Trophoblast cell (in vitro differentiated cells and primary cell): ENCODE results near the gene CCDC38.
"Not testable (repeated sequence)": the region's sequence is repeated elsewhere in the genome, so short reads cannot be mapped to it uniquely, and the experiment has no call there.

ENCODE experiments used
- DNase-seq, 2 donors: peaks; one replicate each; pipeline ENCODE4 v3.0.0-alpha.2; 2016
- H2AFZ ChIP-seq: 2 replicates; pipeline ENCODE4 v1.6.1; 2013; ENCODE audit warnings: low read length, moderate library complexity, mild to moderate bottlenecking; ENCODE audit not compliant: insufficient read depth, poor library complexity
- H2AK5ac ChIP-seq: 2 replicates; pipeline ENCODE4 v1.6.1; 2013; ENCODE audit warnings: mild to moderate bottlenecking, low read length
- H2BK120ac ChIP-seq: 2 replicates; pipeline ENCODE4 v1.6.1; 2013; ENCODE audit warnings: low read length, mild to moderate bottlenecking, moderate library complexity; ENCODE audit not compliant: insufficient read depth, poor library complexity
- H2BK12ac ChIP-seq: 2 replicates; pipeline ENCODE4 v1.6.1; 2013; ENCODE audit warnings: mild to moderate bottlenecking, low read length, moderate library complexity
- H2BK5ac ChIP-seq: 2 replicates; pipeline ENCODE4 v1.6.1; 2013; ENCODE audit warnings: low read length, low read depth, moderate library complexity, mild to moderate bottlenecking; ENCODE audit not compliant: poor library complexity
- H3K14ac ChIP-seq: 2 replicates; pipeline ENCODE4 v1.6.1; 2013; ENCODE audit warnings: mild to moderate bottlenecking, low read length
- H3K18ac ChIP-seq: 2 replicates; pipeline ENCODE4 v1.6.1; 2013; ENCODE audit warnings: mild to moderate bottlenecking, low read length
- H3K23ac ChIP-seq: 2 replicates; pipeline ENCODE4 v1.6.1; 2013; ENCODE audit warnings: low read length
- H3K27ac ChIP-seq: 2 replicates; pipeline ENCODE4 v1.5.1; 2013; ENCODE audit warnings: low read depth, mild to moderate bottlenecking, inconsistent platforms, low read length, moderate library complexity
- H3K27me3 ChIP-seq: 2 replicates; pipeline ENCODE4 v1.6.1; 2013; ENCODE audit warnings: inconsistent platforms, mild to moderate bottlenecking, low read length, moderate library complexity; ENCODE audit not compliant: insufficient read depth
- H3K36me3 ChIP-seq, 2 experiments: 1 replicate in 1 of 2; 2 replicates in 1 of 2; pipeline ENCODE4 v1.6.1; 2013; ENCODE audit warnings: low read length in 2 of 2, mild to moderate bottlenecking in 2 of 2, moderate library complexity in 1 of 2; ENCODE audit not compliant: insufficient read depth in 2 of 2, control insufficient read depth in 1 of 2
- H3K4ac ChIP-seq: 2 replicates; pipeline ENCODE4 v1.6.1; 2013; ENCODE audit warnings: low read depth, mild to moderate bottlenecking, low read length, moderate library complexity
- H3K4me1 ChIP-seq, 2 experiments: 1 replicate in 1 of 2; 2 replicates in 1 of 2; pipeline ENCODE4 v1.6.1; 2013; ENCODE audit warnings: low read length in 2 of 2, mild to moderate bottlenecking in 2 of 2, moderate library complexity in 1 of 2; ENCODE audit not compliant: insufficient read depth in 2 of 2, control insufficient read depth in 1 of 2
- H3K4me2 ChIP-seq: 2 replicates; pipeline ENCODE4 v1.6.1; 2013; ENCODE audit warnings: inconsistent platforms, mild to moderate bottlenecking, low read length, moderate library complexity
- H3K4me3 ChIP-seq: 2 replicates; pipeline ENCODE4 v1.5.1; 2013; ENCODE audit warnings: mild to moderate bottlenecking, low read depth, low read length, inconsistent platforms
- H3K79me1 ChIP-seq: one replicate; pipeline ENCODE4 v1.6.1; 2013; ENCODE audit warnings: low read length
- H3K79me2 ChIP-seq: 2 replicates; pipeline ENCODE4 v1.6.1; 2013; ENCODE audit warnings: low read length, mild to moderate bottlenecking; ENCODE audit not compliant: control insufficient read depth, insufficient read depth, poor library complexity
- H3K9ac ChIP-seq: 2 replicates; pipeline ENCODE4 v1.6.1; 2013; ENCODE audit warnings: mild to moderate bottlenecking, low read length
- H3K9me3 ChIP-seq: 2 replicates; pipeline ENCODE4 v1.6.1; 2013; ENCODE audit warnings: low read depth, mild to moderate bottlenecking, control low read depth, inconsistent platforms, low read length; ENCODE audit not compliant: insufficient read depth
- H4K12ac ChIP-seq: 2 replicates; pipeline ENCODE4 v1.6.1; 2013; ENCODE audit warnings: low read depth, mild to moderate bottlenecking, low read length, moderate library complexity
- H4K8ac ChIP-seq: 2 replicates; pipeline ENCODE4 v1.6.1; 2013; ENCODE audit warnings: low read depth, mild to moderate bottlenecking, low read length, moderate library complexity
- H4K91ac ChIP-seq: one replicate; pipeline ENCODE4 v1.6.1; 2013; ENCODE audit warnings: low read depth, mild to moderate bottlenecking, low read length, moderate library complexity
- WGBS: extraction: QIAGEN DNeasy Blood & Tissue Kit; methylation state at CpG from one replicate; pipeline ENCODE4 v1.1.7; 2013; ENCODE audit warnings: missing lambda C conversion rate; ENCODE audit not compliant: insufficient read length, insufficient coverage; ENCODE audit errors: extremely low coverage; 5-methylcytosine and 5-hydroxymethylcytosine counted together

The CCDC38 gene

DNA sequence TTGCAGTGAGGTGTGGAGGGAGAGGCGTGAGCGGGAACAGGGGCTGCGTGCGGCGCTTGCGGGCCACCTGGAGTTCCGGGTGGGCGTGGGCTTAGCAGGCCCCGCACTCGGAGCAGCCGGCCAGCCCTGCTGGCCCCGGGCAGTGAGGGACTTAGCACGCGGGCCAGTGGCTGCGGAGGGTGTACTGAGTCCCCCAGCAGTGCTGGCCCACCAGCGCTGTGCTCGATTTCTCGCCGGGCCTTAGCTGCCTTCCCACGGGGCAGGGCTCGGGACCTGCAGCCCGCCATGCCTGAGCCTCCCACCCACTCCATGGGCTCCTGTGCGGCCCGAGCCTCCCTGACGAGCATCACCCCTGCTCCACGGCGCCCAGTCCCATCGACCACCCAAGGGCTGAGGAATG, 26.7 kb upstream of the CCDC38 start:
- H3K9me3 ChIP-seq, H3K79me2 ChIP-seq, H3K27me3 ChIP-seq, H3K9ac ChIP-seq, H3K23ac ChIP-seq, H3K36me3 ChIP-seq, DNase-seq, H3K4me2 ChIP-seq, H3K27ac ChIP-seq, H3K4me3 ChIP-seq, H2BK5ac ChIP-seq, H3K14ac ChIP-seq, H3K4ac ChIP-seq, H4K12ac ChIP-seq: not testable (repeated sequence)
- H2AK5ac ChIP-seq: peak overlapping the region; percentile 79
- H4K8ac ChIP-seq: peak overlapping the region; percentile 66
- WGBS: no CpG with 5 or more reads among the region's 28 CpGs
- H3K18ac ChIP-seq: peak overlapping the region; percentile 64
- peaks cover 13% of the 10 kb centered on the region for H3K79me1 ChIP-seq
- peak overlapping the region; percentile 82 for H2BK120ac ChIP-seq
- H3K4me1 ChIP-seq: peaks cover 20 to 24% of the 10 kb centered on the region in 2 experiments
- H2BK12ac ChIP-seq: peak overlapping the region; percentile 78
- H4K91ac ChIP-seq: peak overlapping the region; percentile 50
- peak overlapping the region; percentile 49 for H2AFZ ChIP-seq

DNA sequence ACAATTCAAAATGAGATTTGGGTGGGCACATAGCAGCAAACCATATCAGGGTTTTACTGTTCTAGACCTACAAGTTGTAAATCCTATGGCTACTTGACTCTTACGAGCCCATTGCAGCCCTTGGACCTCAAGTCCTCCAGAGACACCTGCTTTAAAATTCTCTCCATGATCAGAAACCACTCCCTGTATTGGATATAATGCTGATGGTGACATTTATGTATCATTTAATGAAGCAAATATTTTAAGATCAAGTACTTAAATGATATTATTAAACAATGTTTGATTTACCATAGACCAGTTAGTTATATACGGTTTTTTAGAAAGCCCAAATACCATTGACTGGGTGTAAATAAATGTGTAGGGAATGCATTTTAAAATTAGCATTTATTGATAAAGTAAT, 24.9 kb upstream of the CCDC38 start:
- no peak overlapping the region for H2BK5ac ChIP-seq
- H3K27ac ChIP-seq: peak overlapping the region; percentile 79
- H4K91ac ChIP-seq: peak overlapping the region; percentile 63
- H3K27me3 ChIP-seq: no peaks in the 10 kb centered on the region
- H3K4me3 ChIP-seq: no peak overlapping the region
- H3K23ac ChIP-seq: no peak overlapping the region
- no peak overlapping the region for H2AK5ac ChIP-seq
- H3K9ac ChIP-seq: no peak overlapping the region
- H4K12ac ChIP-seq: no peak overlapping the region
- DNase-seq: no peak
- H2BK12ac ChIP-seq: peak overlapping the region; percentile 15
- no peak overlapping the region for H3K18ac ChIP-seq
- no peak overlapping the region for H2AFZ ChIP-seq
- no peak overlapping the region for H4K8ac ChIP-seq
- H3K9me3 ChIP-seq: no peaks in the 10 kb centered on the region
- H3K4me1 ChIP-seq: peaks cover 14 to 18% of the 10 kb centered on the region in 2 experiments
- no peaks in the 10 kb centered on the region for H3K79me2 ChIP-seq
- no peak overlapping the region for H3K4ac ChIP-seq
- no CpG with 5 or more reads among the region's 2 CpGs for WGBS
- H3K4me2 ChIP-seq: no peak overlapping the region
- H2BK120ac ChIP-seq: no peak overlapping the region
- no peak overlapping the region for H3K14ac ChIP-seq
- peaks cover 13% of the 10 kb centered on the region for H3K79me1 ChIP-seq
- no peaks in the 10 kb centered on the region for H3K36me3 ChIP-seq

DNA sequence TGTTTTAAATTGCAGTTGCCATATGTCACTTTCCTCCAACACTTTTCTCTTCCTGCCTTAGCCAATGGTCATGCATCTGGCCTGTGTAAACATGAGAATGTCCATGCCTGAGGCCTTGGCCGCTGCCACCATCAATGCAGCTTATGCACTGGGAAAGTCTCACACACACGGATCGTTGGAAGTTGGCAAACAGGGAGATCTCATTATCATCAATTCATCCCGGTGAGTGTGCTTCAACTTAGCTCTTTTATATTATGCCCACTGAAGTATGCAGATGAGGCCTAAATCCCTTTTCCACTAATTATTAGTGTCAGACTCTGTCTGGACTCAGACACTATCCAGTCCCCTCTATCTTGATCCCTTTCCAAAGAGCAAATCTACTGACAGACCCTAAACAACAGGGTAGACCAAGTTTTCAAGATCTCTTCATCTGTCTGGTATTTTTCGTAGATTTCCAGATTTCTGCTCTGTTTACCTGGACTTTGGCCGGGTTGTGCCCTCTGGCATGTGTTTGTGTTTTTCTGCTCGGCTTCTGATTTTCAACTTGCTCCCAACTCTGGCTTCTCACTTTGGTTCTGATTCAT, 24.0 kb upstream of the CCDC38 start:
- peak overlapping the region; percentile 63 for H4K91ac ChIP-seq
- DNase-seq: peak; percentile 61 to 79
- no peak overlapping the region for H3K14ac ChIP-seq
- WGBS: no CpG with 5 or more reads among the region's 7 CpGs
- peaks cover 9 to 12% of the 10 kb centered on the region in 2 experiments for H3K4me1 ChIP-seq
- no peak overlapping the region for H2AFZ ChIP-seq
- H2BK5ac ChIP-seq: peak overlapping the region; percentile 58
- no peak overlapping the region for H3K23ac ChIP-seq
- H4K8ac ChIP-seq: no peak overlapping the region
- no peak overlapping the region for H3K18ac ChIP-seq
- H3K9me3 ChIP-seq: no peaks in the 10 kb centered on the region
- no peaks in the 10 kb centered on the region for H3K27me3 ChIP-seq
- H3K9ac ChIP-seq: no peak overlapping the region
- no peak overlapping the region for H2BK12ac ChIP-seq
- no peak overlapping the region for H3K4me3 ChIP-seq
- no peaks in the 10 kb centered on the region for H3K79me2 ChIP-seq
- peak overlapping the region; percentile 31 for H3K4me2 ChIP-seq
- H2BK120ac ChIP-seq: no peak overlapping the region
- H3K27ac ChIP-seq: peak overlapping the region; percentile 79
- no peak overlapping the region for H3K4ac ChIP-seq
- H2AK5ac ChIP-seq: no peak overlapping the region
- no peak overlapping the region for H4K12ac ChIP-seq
- no peaks in the 10 kb centered on the region for H3K36me3 ChIP-seq
- H3K79me1 ChIP-seq: peaks cover 10% of the 10 kb centered on the region

DNA sequence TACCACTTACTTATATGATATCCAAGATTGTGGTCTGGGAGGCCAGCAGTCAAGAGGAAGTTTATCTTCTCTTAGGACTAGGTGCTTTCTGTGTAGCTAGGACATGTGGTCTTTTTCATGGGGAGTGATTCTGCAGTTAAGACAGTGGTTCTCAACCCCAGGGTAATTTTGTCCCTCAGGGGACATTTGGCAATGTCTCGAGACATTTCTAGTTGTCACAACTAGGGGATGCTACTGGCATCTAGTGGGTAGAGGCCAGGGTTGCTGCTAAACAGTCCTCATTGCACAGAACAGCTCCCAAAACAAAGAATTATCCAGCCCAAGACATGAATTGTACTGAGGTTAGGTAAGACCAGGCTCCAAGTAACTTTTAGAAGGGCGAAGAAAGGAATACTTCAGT, 20.7 kb upstream of the CCDC38 start:
- H2AK5ac ChIP-seq: no peak overlapping the region
- H2BK120ac ChIP-seq: no peak overlapping the region
- H3K4me1 ChIP-seq: peaks cover 5 to 8% of the 10 kb centered on the region in 2 experiments
- no peak overlapping the region for H3K4ac ChIP-seq
- no peak overlapping the region for H3K27ac ChIP-seq
- H3K79me2 ChIP-seq: no peaks in the 10 kb centered on the region
- no peak overlapping the region for H3K18ac ChIP-seq
- no peak overlapping the region for H3K4me2 ChIP-seq
- no peak overlapping the region for H4K91ac ChIP-seq
- no peak for DNase-seq
- no peak overlapping the region for H3K14ac ChIP-seq
- no peak overlapping the region for H3K23ac ChIP-seq
- H2BK12ac ChIP-seq: no peak overlapping the region
- no peak overlapping the region for H3K9ac ChIP-seq
- no peak overlapping the region for H4K12ac ChIP-seq
- no peaks in the 10 kb centered on the region for H3K36me3 ChIP-seq
- H4K8ac ChIP-seq: no peak overlapping the region
- no peaks in the 10 kb centered on the region for H3K9me3 ChIP-seq
- H3K79me1 ChIP-seq: peaks cover 4% of the 10 kb centered on the region
- H2AFZ ChIP-seq: no peak overlapping the region
- no CpG with 5 or more reads among the region's 2 CpGs for WGBS
- no peaks in the 10 kb centered on the region for H3K27me3 ChIP-seq
- no peak overlapping the region for H2BK5ac ChIP-seq
- no peak overlapping the region for H3K4me3 ChIP-seq
